Measurements from ENCODE around the gene NPFFR1. TPM values are rescaled to one million over a fixed set of nuclear protein-coding genes. Genes with fewer than 3 reads are reported as not detected.
"Not testable (repeated sequence)": the region's sequence is repeated elsewhere in the genome, so short reads cannot be mapped to it uniquely, and the experiment has no call there.

NPFFR1 gene
- total RNA-seq, 1 donor: not detected

- no peak for DNase-seq (ENCODE audit: low read depth)
- no peak for TF ChIP-seq CTCF (IDR thresholded peaks at IDR 0.05; ENCODE audit: insufficient read depth, low read length)
- H3K4me3 ChIP-seq (ENCODE audit: low read depth, low read length): no peak overlapping the region
These were observed 29.0 kb downstream of the NPFFR1 start for GRCh38 chr10:70254778-70255328.

- H3K4me3 ChIP-seq (ENCODE audit: low read depth, low read length): no peak overlapping the region
- TF ChIP-seq CTCF (IDR thresholded peaks at IDR 0.05; ENCODE audit: insufficient read depth, low read length): no peak
- no peak for DNase-seq (ENCODE audit: low read depth)
These were observed 29.7 kb downstream of the NPFFR1 start for GRCh38 chr10:70253878-70254765.

- H3K4me3 ChIP-seq (ENCODE audit: low read depth, low read length): no peak overlapping the region
- no peak for DNase-seq (ENCODE audit: low read depth)
- TF ChIP-seq CTCF (IDR thresholded peaks at IDR 0.05; ENCODE audit: insufficient read depth, low read length): no peak
These were observed 32.7 kb downstream of the NPFFR1 start for GRCh38 chr10:70250961-70251680.

- TF ChIP-seq CTCF (IDR thresholded peaks at IDR 0.05; ENCODE audit: insufficient read depth, low read length): no peak
- H3K4me3 ChIP-seq (ENCODE audit: low read depth, low read length): no peak overlapping the region
These were observed 36.4 kb downstream of the NPFFR1 start for GRCh38 chr10:70247360-70247759.

GRCh38 chr10:70241081-70241480 lies 42.7 kb downstream of the NPFFR1 start:
- TF ChIP-seq CTCF (IDR thresholded peaks at IDR 0.05; ENCODE audit: insufficient read depth, low read length): no peak
- no peak for DNase-seq (ENCODE audit: low read depth)
- H3K4me3 ChIP-seq (ENCODE audit: low read depth, low read length): no peak overlapping the region

More at GRCh38 chr10:70247360-70247759, 36.4 kb downstream of the NPFFR1 start:
- no peak for DNase-seq (ENCODE audit: low read depth)

- not testable (repeated sequence) for DNase-seq (ENCODE audit: low read depth); H3K4me3 ChIP-seq (ENCODE audit: low read depth, low read length)
These were observed 43.8 kb downstream of the NPFFR1 start for GRCh38 chr10:70239986-70240385.

GRCh38 chr10:70239077-70239976 lies 44.5 kb downstream of the NPFFR1 start:
- H3K4me3 ChIP-seq (ENCODE audit: low read depth, low read length); DNase-seq (ENCODE audit: low read depth): not testable (repeated sequence)

- H3K4me3 ChIP-seq (ENCODE audit: low read depth, low read length); DNase-seq (ENCODE audit: low read depth): not testable (repeated sequence)
These were observed 45.8 kb downstream of the NPFFR1 start for GRCh38 chr10:70237958-70238536.
